HG03097 (cell line): ENCODE results near the gene RELB.
"Not testable (repeated sequence)": the region's sequence is repeated elsewhere in the genome, so short reads cannot be mapped to it uniquely, and the experiment has no call there.

Source experiments
- ATAC-seq: cut with Tn5 transposase; IDR thresholded peaks from one replicate; pipeline ENCODE4 v1.9.1; 2021; ENCODE audit not compliant: unreplicated experiment, low FRiP score

The RELB gene

GRCh38 chr19:44986389-44986788 is 14.9 kb upstream of the RELB start:
- no peak for ATAC-seq

- no peak for ATAC-seq
These were observed 14.1 kb upstream of the RELB start for GRCh38 chr19:44987148-44987675.

- ATAC-seq: no peak
These were observed 13.0 kb upstream of the RELB start for GRCh38 chr19:44988273-44988672.

GRCh38 chr19:44988896-44989556 is 12.2 kb upstream of the RELB start:
- ATAC-seq: no peak

- ATAC-seq: no peak
These were observed 10.8 kb upstream of the RELB start for GRCh38 chr19:44990459-44990858.

- no peak for ATAC-seq
These were observed 10.3 kb upstream of the RELB start for GRCh38 chr19:44990966-44991365.

- ATAC-seq: no peak
These were observed 8.7 kb upstream of the RELB start for GRCh38 chr19:44992336-44993163.

- ATAC-seq: no peak
These were observed 7.7 kb upstream of the RELB start for GRCh38 chr19:44993526-44993925.

GRCh38 chr19:44993926-44994537 is 7.2 kb upstream of the RELB start:
- no peak for ATAC-seq

- no peak for ATAC-seq
These were observed 3.2 kb upstream of the RELB start for GRCh38 chr19:44998025-44998424.

- not testable (repeated sequence) for ATAC-seq
These were observed 1.9 kb upstream of the RELB start for GRCh38 chr19:44999131-44999925.

- not testable (repeated sequence) for ATAC-seq
These were observed 599 bp upstream of the RELB start for GRCh38 chr19:45000665-45001064.

GRCh38 chr19:45003485-45003884 is 2.2 kb downstream of the RELB start:
- no peak for ATAC-seq

GRCh38 chr19:45005787-45006186 is 4.5 kb downstream of the RELB start:
- ATAC-seq: no peak

- ATAC-seq: no peak
These were observed 7.3 kb downstream of the RELB start for GRCh38 chr19:45008552-45008951.

GRCh38 chr19:45009625-45010255 is 8.5 kb downstream of the RELB start:
- no peak for ATAC-seq

- no peak for ATAC-seq
These were observed 9.0 kb downstream of the RELB start for GRCh38 chr19:45010306-45010705.

- ATAC-seq: no peak
These were observed 10.7 kb downstream of the RELB start for GRCh38 chr19:45011959-45012358.

- ATAC-seq: peak; percentile 68
These were observed 15.4 kb downstream of the RELB start for GRCh38 chr19:45016388-45017314.
